Pancreas (tissue), 10 donors: ENCODE measurements around the gene GATAD2A. TPM values are rescaled to one million over a fixed set of nuclear protein-coding genes. Genes with fewer than 3 reads are reported as not detected.

Experiments
- ATAC-seq, 4 donors: fragments of 200-7000 bp; cut with Tn5 transposase; one replicate each; pipeline versions ENCODE4 v1.8.0 to v1.9.1; 2020; ENCODE audit warnings: mild to moderate bottlenecking in 4 of 4, moderate library complexity in 4 of 4
- DNase-seq, 6 donors: peaks; one replicate each; pipeline ENCODE4 v3.0.0-alpha.2; 2020
- FAIRE-seq: peaks from 2 replicates; lab custom pipeline; 2012; peaks lifted over from hg19 to GRCh38; lab: Jason Lieb, UNC
- H3K27ac ChIP-seq, 4 donors: fragments of 200-600 bp; sonication (generic); 1 replicate in 3 of 4; 2 replicates in 1 of 4; pipeline versions ENCODE4 v1.5.0 to v1.8.0; 2020
- H3K27me3 ChIP-seq, 4 donors: fragments of 200-600 bp; one replicate each; pipeline ENCODE4 v1.8.0; 2021
- H3K36me3 ChIP-seq, 3 donors: fragments of 200-600 bp; sonication (generic) in 1 of 3; one replicate each; pipeline versions ENCODE4 v1.5.0 to v1.8.0; 2020 to 2021
- H3K4me1 ChIP-seq, 3 donors: fragments of 200-600 bp; one replicate each; pipeline ENCODE4 v1.8.0; 2021
- H3K4me3 ChIP-seq, 4 donors: fragments of 200-600 bp; sonication (generic) in 2 of 4; one replicate each; pipeline versions ENCODE4 v1.5.0 to v1.8.0; 2020 to 2021
- H3K9me3 ChIP-seq, 4 donors: fragments of 200-600 bp; one replicate each; pipeline ENCODE4 v1.8.0; 2021
- WGBS, 2 donors: extraction: QIAGEN DNeasy Blood & Tissue Kit; methylation state at CpG; one replicate each; pipeline ENCODE4 v1.1.7; 2013; 5-methylcytosine and 5-hydroxymethylcytosine counted together
- intact Hi-C, 3 donors: fragments of 100-400 bp; cut with DNase I; formaldehyde crosslinking; loops; one replicate each; pipeline versions ENCODE4 v1.11.1 to v1.14.2; 2022
- polyA plus RNA-seq, 2 donors: library from polyadenylated mRNA; stranded (reverse); fragments of 200-250 nt; gene quantifications; one replicate each; pipeline ENCODE4 v1.2.3, GENCODE V29; 2013
- total RNA-seq, 6 donors: library from RNA; stranded (reverse); fragmentation: NEBNext Ultra II Directional in 4 of 6; extraction: Animal tissue kit (Norgen Biotek cat#: 25700) in 4 of 6; gene quantifications; one replicate each; pipeline versions ENCODE4 v1.2.1 to v1.2.4, GENCODE V29; 2021 to 2023
- TF ChIP-seq, protein P1 (sequence below), 4 donors: fragments of 200-600 bp; sonication (generic) in 3 of 4; IDR thresholded peaks; one replicate each; pipeline versions ENCODE4 v1.5.0 to v1.8.0; 2021; ENCODE audit warnings: antibody characterized with exemption in 4 of 4
- donor health status: healthy with polysubstance abuse.
- donor health status: DM: no; HTN: no; CAD: no; lungs with moderate emphysema.
- donor health status: DM: no; HTN: no; CAD: no.
- donor health status: control.
- donor health status: control.
- donor health status: Bipolar disorder and iron deficiency.
- donor health status: DM: yes; HTN: yes; CAD: no.
- donor health status: DM: no; HTN: no; CAD: no.
- donor health status: DM: no; HTN: no; CAD: no.
- donor health status: DM: yes; HTN: yes; CAD: no.

The GATAD2A gene
- total and polyA plus RNA-seq, 8 donors, result 11.9 to 51.8 (median 36.7) TPM

DNA sequence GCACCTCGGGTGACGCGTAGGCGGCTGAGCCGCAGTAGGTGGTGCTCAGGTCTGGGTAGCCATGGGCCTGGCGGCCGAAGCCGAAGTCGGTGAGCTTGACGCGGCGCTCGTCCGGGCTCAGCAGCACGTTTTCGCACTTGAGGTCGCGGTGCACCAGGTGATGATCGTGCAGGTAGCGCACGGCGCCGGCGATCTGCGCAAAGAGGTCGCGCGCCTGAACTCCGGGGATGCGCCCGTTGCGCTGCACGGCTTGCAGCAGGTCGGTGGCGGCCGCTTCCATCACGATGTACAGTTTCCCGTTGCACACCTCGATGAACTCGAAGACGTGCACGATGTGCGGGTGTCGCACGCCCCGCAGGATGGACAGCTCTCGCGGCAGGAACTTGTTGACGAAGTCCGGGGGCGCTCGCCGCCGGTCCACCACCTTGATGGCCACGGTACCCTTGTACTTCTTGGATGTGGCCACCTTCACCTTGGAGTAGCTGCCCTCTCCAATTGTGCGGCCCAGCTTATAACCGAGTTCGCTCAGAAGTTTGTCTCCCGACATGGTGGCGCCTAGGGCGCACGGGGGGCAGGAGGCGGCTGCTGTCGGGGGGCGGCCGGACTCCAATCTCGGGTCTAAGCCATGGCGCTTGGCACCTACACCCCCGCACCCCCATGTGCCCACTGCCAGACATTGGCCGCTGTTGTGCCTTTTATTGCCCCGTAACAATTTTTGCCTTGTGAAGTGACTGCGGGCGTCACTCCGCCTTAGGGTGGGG, 109.6 kb downstream of the GATAD2A start, which contains the start of gene TSSK6:
TSSK6 (minus strand) TSS at position 668 of the 761 bp plus-strand sequence; CDS start at position 547, 121 bp downstream.
- FAIRE-seq, result no peak
- Histone ChIP-seq H3K36me3 (no peaks in the 10 kb centered on the region), H3K27ac (peak within 1 kb of the TSS; percentile 40 to 86 (median 72)), H3K4me1 (peaks cover 0 to 7% (median 0%) of the 10 kb centered on the region in 3 donors), H3K27me3 (no peaks in the 10 kb centered on the region), H3K9me3 (no peaks in the 10 kb centered on the region), H3K4me3 (peak within 1 kb of the TSS; percentile 68 to 87 (median 82))
- no peak for ATAC-seq
- 88 to 89% methylated on average over 74 of the region's 74 CpGs for WGBS, 2 donors
- intact Hi-C loops, result no loop called here
- no peak for DNase-seq
- TF ChIP-seq, protein P1, sequence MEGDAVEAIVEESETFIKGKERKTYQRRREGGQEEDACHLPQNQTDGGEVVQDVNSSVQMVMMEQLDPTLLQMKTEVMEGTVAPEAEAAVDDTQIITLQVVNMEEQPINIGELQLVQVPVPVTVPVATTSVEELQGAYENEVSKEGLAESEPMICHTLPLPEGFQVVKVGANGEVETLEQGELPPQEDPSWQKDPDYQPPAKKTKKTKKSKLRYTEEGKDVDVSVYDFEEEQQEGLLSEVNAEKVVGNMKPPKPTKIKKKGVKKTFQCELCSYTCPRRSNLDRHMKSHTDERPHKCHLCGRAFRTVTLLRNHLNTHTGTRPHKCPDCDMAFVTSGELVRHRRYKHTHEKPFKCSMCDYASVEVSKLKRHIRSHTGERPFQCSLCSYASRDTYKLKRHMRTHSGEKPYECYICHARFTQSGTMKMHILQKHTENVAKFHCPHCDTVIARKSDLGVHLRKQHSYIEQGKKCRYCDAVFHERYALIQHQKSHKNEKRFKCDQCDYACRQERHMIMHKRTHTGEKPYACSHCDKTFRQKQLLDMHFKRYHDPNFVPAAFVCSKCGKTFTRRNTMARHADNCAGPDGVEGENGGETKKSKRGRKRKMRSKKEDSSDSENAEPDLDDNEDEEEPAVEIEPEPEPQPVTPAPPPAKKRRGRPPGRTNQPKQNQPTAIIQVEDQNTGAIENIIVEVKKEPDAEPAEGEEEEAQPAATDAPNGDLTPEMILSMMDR (IDR thresholded peaks at IDR 0.05), result no peak

DNA sequence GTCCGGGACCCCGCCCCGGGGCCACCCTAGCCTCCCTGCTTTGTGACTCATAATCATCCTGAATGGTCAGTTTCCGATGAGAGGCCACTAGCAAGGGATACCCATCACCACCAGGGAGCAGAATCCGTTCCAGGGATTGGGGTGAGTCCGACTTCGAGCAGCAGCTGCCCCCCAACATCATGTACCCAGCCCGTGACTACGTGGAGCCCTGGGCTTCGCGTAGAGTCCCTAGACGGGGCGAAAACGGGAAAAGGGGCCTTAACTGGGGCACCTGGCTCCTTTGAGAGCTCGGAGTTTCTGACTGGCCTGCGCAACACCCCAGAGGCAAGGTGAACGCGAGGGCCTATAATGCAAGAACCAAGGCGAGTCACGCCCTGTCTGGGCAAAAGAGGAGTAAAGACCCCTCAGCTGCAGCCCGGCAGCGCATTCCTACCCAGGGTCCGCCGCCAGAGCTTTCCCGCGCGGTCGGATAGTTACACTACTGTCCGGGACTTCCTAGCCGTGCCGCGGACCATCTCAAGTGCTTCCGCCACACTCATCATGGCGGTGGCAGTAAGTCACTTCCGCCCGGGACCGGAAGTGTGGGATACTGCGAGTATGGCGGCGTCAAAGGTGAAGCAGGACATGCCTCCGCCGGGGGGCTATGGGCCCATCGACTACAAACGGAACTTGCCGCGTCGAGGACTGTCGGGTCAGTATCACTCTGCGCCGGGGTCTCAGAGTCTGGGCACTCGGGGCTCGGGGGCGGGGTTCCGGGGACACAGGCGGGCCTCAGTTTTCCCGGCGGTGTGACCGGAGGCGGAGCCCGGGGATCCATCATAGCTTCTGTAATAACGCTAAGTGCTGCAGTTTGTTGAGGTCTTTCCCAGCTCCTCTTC, 110.4 kb downstream of the GATAD2A start, which contains the start of gene NDUFA13:
NDUFA13 (plus strand) TSS at position 584 of the 878 bp plus-strand sequence; CDS start at position 598, 14 bp downstream.
- H3K36me3 ChIP-seq, result no peaks in the 10 kb centered on the region
- peaks cover 0 to 7% (median 0%) of the 10 kb centered on the region in 3 donors for H3K4me1 ChIP-seq
- peak; percentile 86 to 96 (median 94) for DNase-seq
- FAIRE-seq, result no peak
- H3K27me3 ChIP-seq, result no peaks in the 10 kb centered on the region
- intact Hi-C loops, result no loop called here
- WGBS, 2 donors, result 5 to 6% methylated on average over 55 to 61 of the region's 61 CpGs
- peak within 1 kb of the TSS; percentile 68 to 87 (median 82) for H3K4me3 ChIP-seq
- H3K27ac ChIP-seq, result peak within 1 kb of the TSS; percentile 40 to 86 (median 72)
- peak; percentile 95 to 97 (median 96) for ATAC-seq
- no peaks in the 10 kb centered on the region for H3K9me3 ChIP-seq
- TF ChIP-seq, protein P1 (IDR thresholded peaks at IDR 0.05), result no peak

DNA sequence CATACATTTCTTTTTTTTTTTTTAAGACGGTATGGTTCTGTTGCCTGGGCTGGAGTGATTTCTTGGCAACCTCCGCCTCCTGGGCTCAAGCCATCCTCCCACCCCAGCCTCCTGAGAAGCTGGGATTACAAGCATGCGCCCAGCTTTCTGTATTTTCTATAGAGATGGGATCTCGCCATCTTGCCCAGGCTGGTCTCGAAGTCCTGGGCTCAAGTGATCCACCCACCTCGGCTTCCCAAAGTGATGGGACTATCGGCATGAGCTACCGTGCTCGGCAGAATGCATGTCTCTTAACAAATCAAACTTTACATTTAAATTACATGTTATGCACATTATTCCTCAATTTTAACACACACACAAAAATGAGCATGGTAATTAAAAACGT, 111.8 kb downstream of the GATAD2A start:
- DNase-seq (no peak), FAIRE-seq (no peak), ATAC-seq (no peak)
- Histone ChIP-seq H3K27me3 (no peaks in the 10 kb centered on the region), H3K4me3 (peak overlapping the region in 2 of 4 donors; percentile 68 to 85), H3K27ac (no peak overlapping the region), H3K36me3 (no peaks in the 10 kb centered on the region), H3K9me3 (no peaks in the 10 kb centered on the region), H3K4me1 (peaks cover 0 to 7% (median 0%) of the 10 kb centered on the region in 3 donors)
- TF ChIP-seq, protein P1 (IDR thresholded peaks at IDR 0.05), result no peak
- intact Hi-C loops, result no loop called here
- WGBS, 2 donors, result 77 to 84% methylated on average over 10 of the region's 10 CpGs

DNA sequence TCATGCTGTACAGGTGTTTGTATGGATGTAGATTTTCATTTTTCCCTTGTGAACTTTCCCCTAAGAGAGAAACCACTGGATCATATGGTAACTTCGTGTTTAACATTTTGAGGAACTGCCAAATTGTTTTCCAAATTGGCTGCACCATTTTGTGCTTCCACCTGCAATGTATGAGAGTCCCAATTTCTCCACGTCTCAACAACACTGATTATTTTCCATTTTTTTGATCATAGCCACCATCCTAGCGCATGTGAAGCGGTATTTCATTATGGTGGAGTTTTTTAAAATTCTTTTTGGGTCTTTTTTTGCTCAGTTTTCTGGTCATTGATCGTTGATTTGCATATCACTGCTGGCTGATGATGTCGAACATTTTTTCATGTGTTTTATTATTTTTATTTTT, 115.5 kb downstream of the GATAD2A start:
- FAIRE-seq, result no peak
- Histone ChIP-seq H3K27ac (no peak overlapping the region), H3K4me1 (peaks cover 0 to 7% (median 0%) of the 10 kb centered on the region in 3 donors), H3K9me3 (no peaks in the 10 kb centered on the region), H3K36me3 (no peaks in the 10 kb centered on the region), H3K4me3 (no peak overlapping the region), H3K27me3 (no peaks in the 10 kb centered on the region)
- 77 to 83% methylated on average over 6 of the region's 6 CpGs for WGBS, 2 donors
- no peak for ATAC-seq
- intact Hi-C loops, result no loop called here
- TF ChIP-seq, protein P1 (IDR thresholded peaks at IDR 0.05), result no peak
- DNase-seq, result no peak
